ENCODE measurements around the gene SLC35A1. TPM values are rescaled to one million over a fixed set of nuclear protein-coding genes. Genes with fewer than 3 reads are reported as not detected.

SLC35A1 gene
- total and polyA plus RNA-seq, 2 of the 8 experiments (the other 6 are each of a cell fraction or from before 2014, with no cell fraction given): 4.7 to 9.2 TPM

DNA sequence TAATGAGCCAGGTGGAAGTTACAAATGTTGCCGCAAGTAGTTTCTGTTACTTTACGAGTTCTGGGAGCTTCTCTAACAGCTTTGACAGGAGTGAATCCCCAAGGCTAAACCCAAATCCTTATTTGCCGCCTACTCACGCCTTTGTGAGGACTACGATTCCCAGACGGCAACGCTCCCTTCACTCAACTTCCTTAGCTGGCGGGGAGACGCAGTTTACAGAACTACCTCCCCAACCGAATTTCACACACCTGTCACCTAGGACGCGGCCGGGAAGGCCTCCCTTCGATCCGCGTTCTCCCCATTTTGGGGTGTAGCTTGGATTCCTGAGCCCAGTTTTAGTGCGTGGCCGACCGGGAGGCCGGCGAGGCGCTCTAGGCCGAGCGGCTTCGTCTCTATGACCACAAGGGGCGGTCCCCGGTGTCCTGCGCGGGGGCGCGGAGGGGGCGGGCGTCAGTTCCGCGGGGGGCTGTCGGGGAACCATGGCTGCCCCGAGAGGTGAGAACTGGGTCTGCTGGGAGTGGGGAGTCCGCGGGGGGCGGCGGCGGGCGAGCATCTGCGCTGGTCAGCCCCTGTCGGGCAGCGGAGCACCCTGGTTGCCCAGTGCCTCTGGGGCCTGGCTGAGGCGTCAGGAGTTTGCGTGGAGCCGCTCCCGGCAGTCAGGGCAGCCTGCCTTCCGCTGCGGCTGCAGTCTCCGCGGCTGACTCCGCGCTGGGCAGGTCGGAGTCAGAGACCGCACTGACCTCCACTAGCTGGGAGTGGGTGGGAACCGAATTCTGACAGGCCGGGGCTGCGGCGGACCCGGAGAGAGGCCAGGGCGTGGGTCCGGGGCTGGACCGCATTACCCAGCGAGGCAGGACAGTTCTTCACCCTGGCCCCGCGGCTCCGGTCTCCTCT is at the start of gene SLC35A1 (continued):
- TF ChIP-seq SUZ12 (IDR thresholded peaks at IDR 0.05; ENCODE audit: low read length): no peak
- TF ChIP-seq CBX8 (IDR thresholded peaks at IDR 0.05; ENCODE audit: borderline replicate concordance, low read depth, low read length): no peak
- peak; percentile 25; the same call in 1 of the 2 replicates for TF ChIP-seq TBP (IDR thresholded peaks at IDR 0.05; ENCODE audit: low read depth, low read length)
- peak; percentile 68 for TF ChIP-seq PHF8 (conservative IDR thresholded peaks at IDR 0.05; ENCODE audit: low read depth, low read length)
- no peak; a peak in 1 of 3 replicates for TF ChIP-seq POLR2A (IDR thresholded peaks at IDR 0.05; ENCODE audit: control extremely low read depth in 1 of 2, low read depth in 2 of 2, low read length in 2 of 2)
- TF ChIP-seq TEAD4 (IDR thresholded peaks at IDR 0.05; ENCODE audit: low read depth, low read length): no peak
- TF ChIP-seq SP4 (IDR thresholded peaks at IDR 0.05; ENCODE audit: low read length): no peak
- no peak for TF ChIP-seq RFX5 (IDR thresholded peaks at IDR 0.05; ENCODE audit: borderline replicate concordance, low read depth, low read length)
- TF ChIP-seq CHD1 (IDR thresholded peaks at IDR 0.05; ENCODE audit: low read depth, low read length): no peak
- peak in 1 of 2 experiments; percentile 85; a peak in 2 of 4 replicates for TF ChIP-seq SIN3A (conservative IDR thresholded peaks at IDR 0.05 in 1 of 2, IDR thresholded peaks at IDR 0.05 in 1 of 2; ENCODE audit: low read depth in 1 of 2, low read length in 2 of 2)
- no peak for TF ChIP-seq BRCA1 (IDR thresholded peaks at IDR 0.05; ENCODE audit: low read depth, low read length)
- TF ChIP-seq KDM4A (IDR thresholded peaks at IDR 0.05; ENCODE audit: low read depth, low read length, severe bottlenecking): peak; percentile 97
- no peak for TF ChIP-seq JUND (IDR thresholded peaks at IDR 0.05; ENCODE audit: low read length)
- peak; percentile 69; the same call in 1 of the 2 replicates for TF ChIP-seq TAF1 (IDR thresholded peaks at IDR 0.05; ENCODE audit: low read depth, low read length)
- TF ChIP-seq EZH2 (IDR thresholded peaks at IDR 0.05; ENCODE audit: low read depth, low read length, severe bottlenecking): no peak
- no peak for TF ChIP-seq FOSL1 (IDR thresholded peaks at IDR 0.05; ENCODE audit: insufficient read depth, low read depth, low read length)
- TF ChIP-seq SP2 (IDR thresholded peaks at IDR 0.05; ENCODE audit: low read length): peak; percentile 90
- TF ChIP-seq CREB1 (IDR thresholded peaks at IDR 0.05): peak; percentile 47; the same call in 1 of the 2 replicates
- TF ChIP-seq KDM5A (IDR thresholded peaks at IDR 0.05; ENCODE audit: low read length): no peak
- peak in 1 of 2 experiments; percentile 1; a peak in 1 of 4 replicates for TF ChIP-seq RAD21 (IDR thresholded peaks at IDR 0.05 in 1 of 2, conservative IDR thresholded peaks at IDR 0.05 in 1 of 2; ENCODE audit: low read depth in 2 of 2, low read length in 2 of 2)

Measured in H1 (cell line).